HG03432 (cell line): ENCODE measurements around the gene ZNF205.
"Not testable (repeated sequence)": the region's sequence is repeated elsewhere in the genome, so short reads cannot be mapped to it uniquely, and the experiment has no call there.

ENCODE experiments used
- ATAC-seq: cut with Tn5 transposase; IDR thresholded peaks from one replicate; pipeline ENCODE4 v1.9.1; 2021; ENCODE audit warnings: mild to moderate bottlenecking, moderate library complexity; ENCODE audit not compliant: unreplicated experiment

The ZNF205 gene

GRCh38 chr16:3112058-3112880 lies at the start of gene ZNF205:
Gene ZNF205 (plus strand): TSS chr16:3112586. CDS start chr16:3113431, 845 bp downstream.
- ATAC-seq: no peak

- ATAC-seq: no peak
Measured at GRCh38 chr16:3063625-3064386, 48.6 kb upstream of the ZNF205 start.

- no peak for ATAC-seq
Measured at GRCh38 chr16:3065069-3065741, 47.2 kb upstream of the ZNF205 start, which contains the start of gene IL32. Gene IL32 (plus strand): TSS chr16:3065640. CDS start chr16:3065812, 172 bp downstream.

DNA sequence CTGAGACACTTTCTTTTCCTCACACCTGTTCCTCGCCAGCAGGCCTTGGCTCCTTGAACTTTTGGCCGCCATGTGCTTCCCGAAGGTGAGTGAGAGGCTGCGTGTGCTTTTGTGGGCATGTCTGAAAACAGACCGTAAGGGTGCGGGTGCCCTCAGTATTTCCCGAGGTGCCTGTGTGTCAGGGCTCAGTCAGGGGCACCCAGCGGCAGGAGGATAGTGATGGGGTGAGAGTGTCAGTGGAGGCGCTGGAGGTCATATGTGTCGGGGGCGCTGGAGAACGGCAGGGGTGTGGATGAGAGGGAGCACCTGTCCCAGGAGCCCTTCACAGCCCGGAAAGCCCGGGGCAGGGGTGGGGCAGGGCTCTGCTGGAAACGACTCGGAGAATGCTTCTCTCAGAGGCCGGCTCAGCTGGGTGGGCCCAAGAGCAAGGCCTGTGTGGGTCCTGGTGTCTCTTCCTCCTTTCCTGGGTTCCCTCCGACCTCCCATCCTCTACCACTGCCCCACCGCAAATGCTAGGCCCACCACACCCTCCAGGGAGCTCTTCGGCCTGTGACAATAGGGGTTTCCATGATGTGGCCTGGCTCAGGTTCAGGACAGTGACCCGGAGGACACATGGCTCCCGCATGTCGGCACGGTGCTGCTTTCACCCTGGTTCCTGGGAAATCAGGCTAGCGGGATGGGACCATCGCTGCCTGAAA lies 46.5 kb upstream of the ZNF205 start:
- no peak for ATAC-seq

- no peak for ATAC-seq
Measured at GRCh38 chr16:3066440-3066748, 46.0 kb upstream of the ZNF205 start.

- ATAC-seq: no peak
Measured at GRCh38 chr16:3068487-3068886, 43.9 kb upstream of the ZNF205 start.

- not testable (repeated sequence) for ATAC-seq
Measured at GRCh38 chr16:3069146-3069545, 43.2 kb upstream of the ZNF205 start.

GRCh38 chr16:3070608-3071111 lies 41.7 kb upstream of the ZNF205 start:
- ATAC-seq: no peak

DNA sequence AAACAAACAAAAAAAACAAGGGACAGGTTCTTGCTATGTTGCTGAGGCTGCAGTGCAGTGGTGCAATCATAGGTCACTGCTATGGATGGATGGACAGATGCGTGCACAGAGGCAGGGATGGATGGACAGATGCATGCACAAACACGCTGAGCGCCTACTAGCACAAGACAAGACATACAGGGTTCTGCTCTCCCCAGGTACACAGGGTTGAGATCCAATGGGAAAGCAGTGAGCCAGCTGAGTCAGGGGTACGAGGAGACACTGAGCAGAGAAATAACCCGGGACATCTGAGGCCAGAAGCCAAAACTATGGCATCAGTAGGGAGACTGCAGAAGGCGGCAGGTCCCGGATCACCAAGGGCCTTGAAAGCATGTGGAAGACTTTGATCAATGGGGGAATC lies 40.7 kb upstream of the ZNF205 start:
- no peak for ATAC-seq

DNA sequence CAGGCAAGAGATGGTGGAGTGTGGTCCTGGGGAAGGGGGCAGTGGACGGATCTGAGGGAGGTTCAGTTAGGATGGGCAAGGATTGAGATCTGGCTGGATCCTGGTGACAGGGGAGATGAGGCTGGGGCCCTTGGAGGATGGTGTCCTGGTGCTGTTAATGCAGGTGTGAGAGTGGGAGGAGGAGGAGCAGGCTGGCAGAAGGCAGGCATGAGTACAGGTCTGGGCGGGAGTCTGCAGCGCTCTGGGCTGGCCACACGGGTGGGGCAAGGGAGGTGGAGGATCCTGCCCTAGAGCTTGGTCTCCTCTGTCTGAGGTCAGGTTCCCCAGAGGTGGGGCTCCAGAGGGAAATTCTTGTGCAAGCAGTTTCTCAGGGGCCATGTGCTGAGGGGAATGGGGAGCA lies 40.2 kb upstream of the ZNF205 start:
- not testable (repeated sequence) for ATAC-seq

DNA sequence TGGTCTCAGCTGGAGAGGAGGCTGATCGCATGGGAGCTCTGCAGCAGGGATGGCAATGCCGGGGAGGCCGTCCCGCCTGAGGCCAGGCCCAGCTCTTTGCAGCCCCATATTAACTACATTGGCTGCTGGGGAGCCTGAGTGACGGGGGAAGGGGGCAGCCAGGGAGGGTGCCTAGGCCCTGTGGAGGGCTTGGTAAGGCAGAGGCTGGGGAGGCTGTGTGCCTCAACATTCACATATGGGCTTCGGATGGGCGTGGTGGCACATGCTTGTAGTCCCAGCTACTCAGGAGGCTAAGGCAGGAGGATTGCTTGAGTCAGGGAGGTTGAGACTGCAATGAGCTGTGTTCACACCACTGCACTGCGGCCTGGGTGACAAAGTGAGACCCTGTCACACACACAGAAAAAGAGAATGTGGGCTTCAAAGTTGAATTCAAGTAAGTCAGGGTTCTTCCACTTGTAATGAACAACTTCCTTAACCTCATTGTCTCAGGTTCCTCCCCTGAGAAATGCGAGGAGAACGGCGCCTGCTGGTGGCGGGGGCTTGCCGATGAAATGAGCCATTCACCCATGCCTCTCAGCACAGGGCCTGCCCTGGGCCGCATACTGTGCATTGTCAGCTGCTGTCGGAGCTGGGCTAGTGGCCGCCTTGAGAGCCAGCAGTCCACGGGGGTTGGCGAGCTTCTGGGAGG lies 39.7 kb upstream of the ZNF205 start:
- ATAC-seq: not testable (repeated sequence)

DNA sequence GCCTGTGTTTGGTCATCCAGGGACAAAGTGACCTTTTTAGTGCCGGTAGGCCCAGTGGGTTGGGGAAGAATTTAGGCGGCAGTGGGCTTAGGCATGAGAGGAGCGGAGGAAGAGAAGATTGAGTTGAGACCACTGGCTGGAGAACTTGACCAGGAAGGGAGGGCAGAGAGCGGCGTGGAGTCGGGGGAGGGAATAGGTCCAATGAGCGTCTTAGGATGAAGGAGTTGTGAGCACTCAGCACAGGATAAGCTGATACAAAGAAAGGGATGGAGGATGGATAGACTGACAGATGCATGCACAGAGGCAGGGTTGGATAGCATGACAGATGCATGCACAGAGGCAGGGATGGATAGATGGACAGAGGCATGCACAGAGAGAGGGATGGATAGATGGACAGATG lies 38.9 kb upstream of the ZNF205 start:
- ATAC-seq: no peak

GRCh38 chr16:3074860-3075522 lies 37.4 kb upstream of the ZNF205 start:
- peak; percentile 74 for ATAC-seq

DNA sequence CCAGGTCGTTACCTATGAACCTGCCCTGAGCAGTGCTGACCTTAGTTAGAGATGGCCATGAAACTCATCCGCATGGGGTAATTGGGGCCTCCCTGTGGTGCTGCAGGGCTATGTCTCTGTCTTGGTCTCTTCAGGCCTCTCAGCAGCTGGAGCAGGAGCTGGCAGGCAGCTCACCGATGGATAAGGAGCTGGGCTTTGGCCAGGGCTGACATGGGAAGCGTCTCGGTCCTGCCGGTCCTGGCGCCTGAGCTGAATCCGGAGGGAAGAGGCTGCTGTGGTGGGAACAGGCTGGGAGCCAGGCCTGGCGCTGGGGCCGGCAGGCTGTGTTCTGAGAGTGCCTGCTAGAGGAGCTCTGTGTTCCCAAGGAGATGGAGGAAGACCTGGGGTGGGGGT lies 36.9 kb upstream of the ZNF205 start:
- ATAC-seq: no peak

GRCh38 chr16:3075946-3076345 lies 36.4 kb upstream of the ZNF205 start:
- ATAC-seq: not testable (repeated sequence)

- ATAC-seq: no peak
Measured at GRCh38 chr16:3076577-3076976, 35.8 kb upstream of the ZNF205 start.

DNA sequence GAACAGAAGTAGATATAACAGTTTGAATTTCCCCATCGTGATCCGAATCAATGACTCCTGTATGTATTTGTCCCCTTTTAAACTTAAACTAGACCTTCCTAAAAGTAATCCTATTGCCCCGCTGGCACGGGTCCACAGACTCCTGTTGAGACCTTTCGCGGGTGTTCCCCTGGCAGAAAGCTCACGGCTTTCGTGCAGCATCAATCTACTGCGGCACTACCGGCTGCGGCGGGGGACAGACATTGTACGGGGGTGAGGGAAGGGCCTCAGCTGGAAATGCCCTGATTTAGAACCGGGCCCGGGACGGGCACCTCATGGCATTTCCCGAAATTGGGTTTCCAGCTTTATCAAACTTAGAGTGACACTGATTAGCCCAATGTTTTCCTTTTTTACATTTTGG lies 32.4 kb upstream of the ZNF205 start:
- ATAC-seq: no peak

- not testable (repeated sequence) for ATAC-seq
Measured at GRCh38 chr16:3081957-3082356, 30.4 kb upstream of the ZNF205 start.

DNA sequence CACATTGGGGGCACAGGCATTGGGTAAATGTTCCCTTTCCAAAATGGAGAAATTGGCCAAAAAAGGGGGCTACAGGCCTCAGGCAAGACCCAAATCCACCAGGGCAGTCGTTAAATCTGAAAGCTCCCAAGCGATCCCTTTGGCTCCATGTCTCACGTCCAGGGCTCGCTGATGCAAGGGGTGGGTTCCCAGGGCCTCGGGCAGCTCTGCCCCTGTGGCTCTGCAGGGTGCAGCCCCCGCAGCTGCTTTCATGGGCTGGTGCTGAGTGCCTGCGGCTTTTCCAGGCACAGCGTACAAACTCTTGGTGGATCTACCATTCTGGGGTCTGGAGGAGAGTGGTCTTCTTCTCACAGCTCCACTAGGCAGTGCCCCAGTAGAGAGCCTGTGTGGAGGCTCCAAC lies 29.0 kb upstream of the ZNF205 start:
- not testable (repeated sequence) for ATAC-seq

DNA sequence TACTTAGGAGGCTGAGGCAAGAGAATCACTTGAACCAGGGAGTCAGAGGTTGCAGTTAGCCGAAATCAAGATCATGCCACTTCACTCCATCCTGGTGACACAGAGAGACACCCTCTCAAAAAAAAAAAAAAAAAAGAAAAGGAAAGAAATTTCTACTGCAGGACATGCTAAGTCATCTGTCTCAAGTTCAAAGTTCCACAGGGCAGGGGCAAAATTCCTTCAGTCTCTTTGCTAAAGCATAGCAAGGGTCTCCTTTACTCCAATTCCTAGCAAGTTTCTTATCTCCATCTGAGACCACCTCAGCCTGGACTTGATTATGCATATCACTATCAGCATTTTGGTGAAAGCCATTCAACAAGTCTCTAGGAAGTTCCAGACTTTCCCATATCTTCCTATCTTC lies 27.9 kb upstream of the ZNF205 start:
- ATAC-seq: no peak
